NT2/D1 (cell line): Measurements from ENCODE around the gene TUBB8B.
"Not testable (repeated sequence)": the region's sequence is repeated elsewhere in the genome, so short reads cannot be mapped to it uniquely, and the experiment has no call there.

Experiments
- SUZ12 ChIP-seq: IDR thresholded peaks from 2 replicates; pipeline ENCODE4 v1.6.1; 2011; ENCODE audit not compliant: insufficient read length, insufficient read depth; ENCODE audit errors: extremely low read depth
- YY1 ChIP-seq: IDR thresholded peaks from 2 replicates; pipeline ENCODE4 v1.6.1; 2011; ENCODE audit not compliant: insufficient read length, insufficient read depth

GRCh38 chr18:48696-49095 lies 719 bp downstream of the TUBB8B start:
- not testable (repeated sequence) for TF ChIP-seq YY1, SUZ12
